ENCODE measurements around the gene FBXO10.

DNA sequence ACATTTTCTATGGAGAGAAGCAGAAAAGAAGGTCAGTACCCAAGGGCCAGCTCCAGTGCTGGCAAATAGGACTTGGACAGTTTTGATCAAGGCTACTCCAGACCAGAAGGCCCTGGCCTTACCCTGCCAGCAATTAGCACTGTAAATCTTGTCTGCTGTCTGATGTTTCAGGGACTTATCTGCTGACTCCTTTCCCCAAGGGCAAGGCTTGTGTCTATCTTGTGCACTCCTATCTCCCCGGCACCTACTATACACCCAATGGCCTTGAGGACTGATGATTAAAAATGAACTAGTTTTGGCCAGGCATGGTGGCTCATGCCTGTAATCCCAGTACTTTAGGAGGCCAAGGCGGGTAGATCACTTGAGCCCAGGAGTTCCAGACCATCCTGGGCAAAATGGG lies 53.2 kb downstream of the FBXO10 start:
- TF ChIP-seq CTCF (IDR thresholded peaks at IDR 0.05) (no peak), MAX (CRISPR knock-in tag; IDR thresholded peaks at IDR 0.05) (no peak), JUN (CRISPR knock-in tag; IDR thresholded peaks at IDR 0.05) (no peak), GABPB1 (CRISPR knock-in tag; IDR thresholded peaks at IDR 0.05) (no peak), PRDM15 (CRISPR knock-in tag; IDR thresholded peaks at IDR 0.05) (no peak), CREB1 (CRISPR knock-in tag; IDR thresholded peaks at IDR 0.05) (no peak), NR3C1 (CRISPR knock-in tag; conservative IDR thresholded peaks at IDR 0.05; ENCODE audit: low read depth) (no peak), CBFB (CRISPR knock-in tag; IDR thresholded peaks at IDR 0.05; ENCODE audit: low read depth) (no peak), NR1H2 (CRISPR knock-in tag; IDR thresholded peaks at IDR 0.05) (no peak), ZSCAN18 (CRISPR knock-in tag; IDR thresholded peaks at IDR 0.05) (no peak)
- TF ChIP-seq, protein P1, sequence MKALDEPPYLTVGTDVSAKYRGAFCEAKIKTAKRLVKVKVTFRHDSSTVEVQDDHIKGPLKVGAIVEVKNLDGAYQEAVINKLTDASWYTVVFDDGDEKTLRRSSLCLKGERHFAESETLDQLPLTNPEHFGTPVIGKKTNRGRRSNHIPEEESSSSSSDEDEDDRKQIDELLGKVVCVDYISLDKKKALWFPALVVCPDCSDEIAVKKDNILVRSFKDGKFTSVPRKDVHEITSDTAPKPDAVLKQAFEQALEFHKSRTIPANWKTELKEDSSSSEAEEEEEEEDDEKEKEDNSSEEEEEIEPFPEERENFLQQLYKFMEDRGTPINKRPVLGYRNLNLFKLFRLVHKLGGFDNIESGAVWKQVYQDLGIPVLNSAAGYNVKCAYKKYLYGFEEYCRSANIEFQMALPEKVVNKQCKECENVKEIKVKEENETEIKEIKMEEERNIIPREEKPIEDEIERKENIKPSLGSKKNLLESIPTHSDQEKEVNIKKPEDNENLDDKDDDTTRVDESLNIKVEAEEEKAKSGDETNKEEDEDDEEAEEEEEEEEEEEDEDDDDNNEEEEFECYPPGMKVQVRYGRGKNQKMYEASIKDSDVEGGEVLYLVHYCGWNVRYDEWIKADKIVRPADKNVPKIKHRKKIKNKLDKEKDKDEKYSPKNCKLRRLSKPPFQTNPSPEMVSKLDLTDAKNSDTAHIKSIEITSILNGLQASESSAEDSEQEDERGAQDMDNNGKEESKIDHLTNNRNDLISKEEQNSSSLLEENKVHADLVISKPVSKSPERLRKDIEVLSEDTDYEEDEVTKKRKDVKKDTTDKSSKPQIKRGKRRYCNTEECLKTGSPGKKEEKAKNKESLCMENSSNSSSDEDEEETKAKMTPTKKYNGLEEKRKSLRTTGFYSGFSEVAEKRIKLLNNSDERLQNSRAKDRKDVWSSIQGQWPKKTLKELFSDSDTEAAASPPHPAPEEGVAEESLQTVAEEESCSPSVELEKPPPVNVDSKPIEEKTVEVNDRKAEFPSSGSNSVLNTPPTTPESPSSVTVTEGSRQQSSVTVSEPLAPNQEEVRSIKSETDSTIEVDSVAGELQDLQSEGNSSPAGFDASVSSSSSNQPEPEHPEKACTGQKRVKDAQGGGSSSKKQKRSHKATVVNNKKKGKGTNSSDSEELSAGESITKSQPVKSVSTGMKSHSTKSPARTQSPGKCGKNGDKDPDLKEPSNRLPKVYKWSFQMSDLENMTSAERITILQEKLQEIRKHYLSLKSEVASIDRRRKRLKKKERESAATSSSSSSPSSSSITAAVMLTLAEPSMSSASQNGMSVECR (CRISPR knock-in tag; IDR thresholded peaks at IDR 0.05; ENCODE audit: borderline replicate concordance): no peak
- TF ChIP-seq, protein P2, sequence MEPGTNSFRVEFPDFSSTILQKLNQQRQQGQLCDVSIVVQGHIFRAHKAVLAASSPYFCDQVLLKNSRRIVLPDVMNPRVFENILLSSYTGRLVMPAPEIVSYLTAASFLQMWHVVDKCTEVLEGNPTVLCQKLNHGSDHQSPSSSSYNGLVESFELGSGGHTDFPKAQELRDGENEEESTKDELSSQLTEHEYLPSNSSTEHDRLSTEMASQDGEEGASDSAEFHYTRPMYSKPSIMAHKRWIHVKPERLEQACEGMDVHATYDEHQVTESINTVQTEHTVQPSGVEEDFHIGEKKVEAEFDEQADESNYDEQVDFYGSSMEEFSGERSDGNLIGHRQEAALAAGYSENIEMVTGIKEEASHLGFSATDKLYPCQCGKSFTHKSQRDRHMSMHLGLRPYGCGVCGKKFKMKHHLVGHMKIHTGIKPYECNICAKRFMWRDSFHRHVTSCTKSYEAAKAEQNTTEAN (CRISPR knock-in tag; IDR thresholded peaks at IDR 0.05): no peak
- TF ChIP-seq, protein P3, sequence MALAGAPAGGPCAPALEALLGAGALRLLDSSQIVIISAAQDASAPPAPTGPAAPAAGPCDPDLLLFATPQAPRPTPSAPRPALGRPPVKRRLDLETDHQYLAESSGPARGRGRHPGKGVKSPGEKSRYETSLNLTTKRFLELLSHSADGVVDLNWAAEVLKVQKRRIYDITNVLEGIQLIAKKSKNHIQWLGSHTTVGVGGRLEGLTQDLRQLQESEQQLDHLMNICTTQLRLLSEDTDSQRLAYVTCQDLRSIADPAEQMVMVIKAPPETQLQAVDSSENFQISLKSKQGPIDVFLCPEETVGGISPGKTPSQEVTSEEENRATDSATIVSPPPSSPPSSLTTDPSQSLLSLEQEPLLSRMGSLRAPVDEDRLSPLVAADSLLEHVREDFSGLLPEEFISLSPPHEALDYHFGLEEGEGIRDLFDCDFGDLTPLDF (CRISPR knock-in tag; IDR thresholded peaks at IDR 0.05): no peak

All from WTC11 (cell line).